Activated effector memory CD4-positive, alpha-beta T cell treated with Interleukin-2 at 50 U/mL for 16 hours (primary cell): ENCODE measurements around the gene ORM2.
"Not testable (repeated sequence)": the region's sequence is repeated elsewhere in the genome, so short reads cannot be mapped to it uniquely, and the experiment has no call there.

ENCODE experiments used
- DNase-seq: peaks from one replicate; pipeline ENCODE4 v3.0.0-alpha.2; 2020

Gene ORM2

GRCh38 chr9:114329625-114330022, at the start of gene ORM2:
Gene ORM2 (plus strand): TSS chr9:114329869. CDS start chr9:114329905, 36 bp downstream.
- DNase-seq: not testable (repeated sequence)

- DNase-seq: no peak
Measured at GRCh38 chr9:114280636-114281472, 48.8 kb upstream of the ORM2 start.

GRCh38 chr9:114281473-114282103, 48.1 kb upstream of the ORM2 start:
- DNase-seq: no peak

GRCh38 chr9:114282104-114282485, 47.6 kb upstream of the ORM2 start:
- DNase-seq: no peak

GRCh38 chr9:114282507-114282906, 47.2 kb upstream of the ORM2 start:
- no peak for DNase-seq

- DNase-seq: no peak
Measured at GRCh38 chr9:114282926-114283325, 46.7 kb upstream of the ORM2 start.

- no peak for DNase-seq
Measured at GRCh38 chr9:114283551-114284111, 46.0 kb upstream of the ORM2 start.

- DNase-seq: no peak
Measured at GRCh38 chr9:114284316-114285060, 45.2 kb upstream of the ORM2 start.

- DNase-seq: no peak
Measured at GRCh38 chr9:114285166-114285867, 44.4 kb upstream of the ORM2 start.

GRCh38 chr9:114286146-114286679, 43.5 kb upstream of the ORM2 start:
- DNase-seq: no peak

- no peak for DNase-seq
Measured at GRCh38 chr9:114287001-114287762, 42.5 kb upstream of the ORM2 start.

- DNase-seq: no peak
Measured at GRCh38 chr9:114287763-114288192, 41.9 kb upstream of the ORM2 start.

GRCh38 chr9:114288193-114289091, 41.2 kb upstream of the ORM2 start:
- no peak for DNase-seq

- DNase-seq: no peak
Measured at GRCh38 chr9:114289106-114289505, 40.6 kb upstream of the ORM2 start.

- DNase-seq: no peak
Measured at GRCh38 chr9:114289571-114290481, 39.8 kb upstream of the ORM2 start.

GRCh38 chr9:114290561-114290986, 39.1 kb upstream of the ORM2 start:
- no peak for DNase-seq

GRCh38 chr9:114291064-114291474, 38.6 kb upstream of the ORM2 start:
- peak; percentile 44 for DNase-seq

- no peak for DNase-seq
Measured at GRCh38 chr9:114291886-114292590, 37.6 kb upstream of the ORM2 start.

- DNase-seq: no peak
Measured at GRCh38 chr9:114294664-114295063, 35.0 kb upstream of the ORM2 start.
